A549 (cell line): ENCODE measurements around the gene GREM1. TPM values are rescaled to one million over a fixed set of nuclear protein-coding genes. Genes with fewer than 3 reads are reported as not detected.
A peak's percentile ranks its signal among the peaks of the same experiment; 100 is the strongest.

Experiments
- ATAC-seq, 2 experiments: fragments of 200-7000 bp in 1 of 2; fragments of >200 bp in 1 of 2; cut with Nextera tagmentation in 1 of 2; cut with Tn5 transposase in 1 of 2; 3 replicates each; pipeline versions ENCODE4 v1.8.0 to v1.9.1; 2018 to 2020; ENCODE audit warnings: mild to moderate bottlenecking in 1 of 2, moderate library complexity in 1 of 2
- CTCF ChIA-PET: fragments of 300-600 bp; sonication (Branson Sonifier 250); formaldehyde crosslinking; extraction: SDS; loops from one replicate; lab custom pipeline; 2021; ENCODE audit warnings: antibody characterized with exemption, inconsistent platforms; lab: Yijun Ruan, JAX
- POLR2A ChIA-PET: fragments of 350-600 bp; formaldehyde crosslinking; extraction: SDS; loops from one replicate; lab custom pipeline; 2021; ENCODE audit warnings: antibody characterized with exemption, inconsistent platforms; lab: Yijun Ruan, JAX
- DNase-seq, 2 experiments: peaks; one replicate each; pipeline versions ENCODE4 v3.0.0 to v3.0.0-alpha.2; 2011 to 2016; ENCODE audit warnings: low read depth in 1 of 2, low spot score in 1 of 2
- FAIRE-seq: peaks from 2 replicates; lab custom pipeline; 2011; peaks lifted over from hg19 to GRCh38; lab: Jason Lieb, UNC
- H3K27ac ChIP-seq, 2 experiments: fragments of >200 bp; sonication (Bioruptor Twin); formaldehyde crosslinking; 3 replicates each; pipeline ENCODE4 v1.5.1; 2016 to 2017
- H3K4me1 ChIP-seq: fragments of >200 bp; sonication (Bioruptor Twin); formaldehyde crosslinking; 3 replicates; pipeline ENCODE4 v1.6.1; 2016
- H3K4me2 ChIP-seq: fragments of >200 bp; sonication (Bioruptor Twin); formaldehyde crosslinking; 3 replicates; pipeline ENCODE4 v1.6.1; 2016
- H3K4me3 ChIP-seq: fragments of >200 bp; sonication (Bioruptor Twin); formaldehyde crosslinking; 3 replicates; pipeline ENCODE4 v1.5.1; 2016
- H3K9me3 ChIP-seq: fragments of >200 bp; sonication (Bioruptor Twin); formaldehyde crosslinking; 3 replicates; pipeline ENCODE4 v1.6.1; 2016
- CEBPB ChIP-seq, 2 experiments: fragments of >200 bp in 1 of 2; sonication (Bioruptor Twin) in 1 of 2; formaldehyde crosslinking in 1 of 2; IDR thresholded peaks; 2 replicates each; pipeline ENCODE4 v1.6.1; 2012 to 2016
- ESRRA ChIP-seq: fragments of 150-350 bp; IDR thresholded peaks from 2 replicates; pipeline ENCODE4 v1.6.1; 2014; ENCODE audit warnings: mild to moderate bottlenecking, low read length, borderline replicate concordance
- FOSB ChIP-seq: fragments of 250-450 bp; sonication (Bioruptor Pico); IDR thresholded peaks from 2 replicates; pipeline ENCODE4 v1.5.0; 2020; ENCODE audit warnings: mild to moderate bottlenecking, moderate library complexity
- GATA3 ChIP-seq: IDR thresholded peaks from 2 replicates; pipeline ENCODE4 v1.6.1; 2012; ENCODE audit warnings: borderline replicate concordance
- HEYL ChIP-seq: fragments of 250-450 bp; sonication (Bioruptor Pico); IDR thresholded peaks from 2 replicates; pipeline ENCODE4 v1.8.0; 2021; ENCODE audit warnings: mild to moderate bottlenecking, moderate library complexity
- HOXA7 ChIP-seq: fragments of 250-450 bp; sonication (Bioruptor Pico); IDR thresholded peaks from 2 replicates; pipeline ENCODE4 v1.5.0; 2020; ENCODE audit warnings: mild to moderate bottlenecking, moderate library complexity
- JUN ChIP-seq, 2 experiments: fragments of >200 bp; sonication (Bioruptor Twin); formaldehyde crosslinking; IDR thresholded peaks; 2 replicates in 1 of 2; 3 replicates in 1 of 2; pipeline ENCODE4 v1.6.1; 2016 to 2017
- PHF8 ChIP-seq: fragments of 200-600 bp; sonication (generic); IDR thresholded peaks from 2 replicates; pipeline ENCODE4 v1.6.1; 2016; ENCODE audit warnings: low read depth, mild to moderate bottlenecking, antibody characterized with exemption, moderate library complexity, borderline replicate concordance
- POLR2AphosphoS2 ChIP-seq: conservative IDR thresholded peaks from 2 replicates; pipeline ENCODE4 v1.6.1; 2012; ENCODE audit warnings: low read length, improper control_type of control experiment, inconsistent platforms
- SMC3 ChIP-seq: fragments of >200 bp; sonication (Bioruptor Twin); formaldehyde crosslinking; IDR thresholded peaks from 3 replicates; pipeline ENCODE4 v1.6.1; 2018; ENCODE audit warnings: inconsistent platforms
- TFCP2L1 ChIP-seq: fragments of 250-450 bp; sonication (Bioruptor Pico); IDR thresholded peaks from 2 replicates; pipeline ENCODE4 v1.5.0; 2021; ENCODE audit warnings: mild to moderate bottlenecking
- WGBS: methylation state at CpG from one replicate; pipeline ENCODE4 v1.1.6; 2017; ENCODE audit errors: missing lambda C conversion rate; 5-methylcytosine and 5-hydroxymethylcytosine counted together
- polyA plus RNA-seq, 4 experiments: library from polyadenylated mRNA; depleted of rRNA in 3 of 4; stranded (reverse); fragments of >200 nt; fragmentation: RNase III in 1 of 4; extraction: RNeasy Plus Mini Kit Qiagen cat#74134 plus additional on column Dnase treatment in 1 of 4; gene quantifications; 2 replicates in 3 of 4; 3 replicates in 1 of 4; pipeline ENCODE4 v1.2.3, GENCODE V29; 2011 to 2017
- TF ChIP-seq, protein P1 (sequence below): IDR thresholded peaks from 2 replicates; pipeline ENCODE4 v1.6.1; 2012
- TF ChIP-seq, protein P2 (sequence below): IDR thresholded peaks from 2 replicates; pipeline ENCODE4 v1.6.1; 2012
- TF ChIP-seq, protein P3 (sequence below): fragments of >200 bp; sonication (Bioruptor Twin); formaldehyde crosslinking; IDR thresholded peaks from 3 replicates; pipeline ENCODE4 v1.5.1; 2016
- TF ChIP-seq, protein P4 (sequence below): fragments of >200 bp; sonication (Bioruptor Twin); formaldehyde crosslinking; IDR thresholded peaks from 2 replicates; pipeline ENCODE4 v1.6.1; 2016
- TF ChIP-seq, protein P5 (sequence below): fragments of >200 bp; sonication (Bioruptor Twin); formaldehyde crosslinking; IDR thresholded peaks from 3 replicates; pipeline ENCODE4 v1.6.1; 2016

Gene GREM1
- polyA plus RNA-seq, 2 of the 4 experiments (the other 2 are of a cell fraction) = 4.4 to 10.5 TPM

DNA sequence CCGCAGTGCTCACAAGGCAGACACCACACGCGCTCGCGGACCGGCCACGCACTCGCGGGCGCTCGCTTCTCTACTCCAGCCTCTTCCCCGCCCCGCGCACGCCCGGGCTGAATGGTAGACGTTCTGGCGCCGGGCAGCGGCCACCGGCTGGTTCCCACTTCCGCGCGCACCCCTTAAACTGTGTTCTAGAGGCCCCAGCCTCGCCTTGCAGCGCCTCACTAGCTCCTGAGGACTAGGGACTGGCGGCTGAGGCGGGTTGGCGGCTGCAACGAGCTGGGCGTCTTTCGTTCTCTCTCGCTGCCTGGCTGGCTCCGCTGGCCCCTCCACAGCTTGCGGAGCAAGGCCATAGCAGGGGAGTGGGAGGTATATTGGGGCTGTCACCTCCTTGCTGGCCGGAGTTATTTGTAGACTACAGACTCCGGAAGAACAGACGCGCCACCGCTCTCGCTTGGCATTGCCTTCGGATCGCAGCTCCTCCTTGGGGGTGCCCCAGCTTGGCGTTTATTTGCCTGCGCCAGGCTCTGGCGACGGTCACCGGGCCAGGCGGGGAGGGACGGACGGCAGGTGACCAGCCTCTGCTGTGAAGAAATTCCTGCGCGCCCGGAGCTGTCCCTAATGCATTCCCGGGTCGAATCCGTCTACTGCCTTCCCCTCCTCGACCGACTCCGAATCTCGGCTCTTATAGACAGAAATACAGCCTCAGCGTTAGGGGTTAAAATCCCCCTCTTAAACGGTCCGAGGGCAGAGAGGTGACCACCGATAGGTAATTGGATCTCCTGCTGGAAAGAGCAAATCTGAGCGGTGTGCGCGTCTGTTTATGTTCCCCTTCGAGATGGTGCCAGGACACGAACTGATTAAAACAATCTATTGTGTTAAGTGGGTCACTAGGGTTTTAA, 1.3 kb downstream of the GREM1 start:
- FAIRE-seq = no peak
- POLR2A ChIA-PET = no interaction called here

DNA sequence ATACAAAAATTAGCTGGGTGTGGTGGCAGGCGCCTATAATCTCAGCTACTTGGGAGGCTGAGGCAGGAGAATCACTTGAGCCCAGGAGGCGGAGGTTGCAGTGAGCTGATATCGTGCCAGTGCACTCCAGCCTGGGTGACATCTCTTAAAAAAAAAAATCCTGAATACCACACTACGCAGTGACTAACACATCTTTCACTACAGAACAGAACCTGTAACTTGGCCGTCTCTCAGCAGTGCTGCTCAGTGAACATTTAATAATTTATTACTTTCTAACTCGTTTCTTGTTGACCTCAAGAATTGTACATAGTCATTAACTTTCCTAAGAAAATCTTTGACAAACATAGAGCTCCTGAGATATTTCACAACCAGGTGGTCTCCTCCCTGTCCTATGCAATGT, 3.8 kb downstream of the GREM1 start:
- Histone ChIP-seq H3K9me3 (peaks cover 4% of the 10 kb centered on the region; the same call in 1 of the 3 replicates), H3K27ac (no peak overlapping the region), H3K4me1 (peaks cover 11% of the 10 kb centered on the region; the same call in 1 of the 3 replicates), H3K4me2 (no peak overlapping the region), H3K4me3 (no peak overlapping the region)
- DNase-seq (no peak), ATAC-seq (no peak), FAIRE-seq (no peak)
- no peak for TF ChIP-seq FOSB
- 79% methylated on average over 6 of the region's 6 CpGs for WGBS
- ChIA-PET CTCF (interaction anchor here (0.8 to 3.2 kb wide), 9 partner anchors 9 to 123 kb away, joined by 3 to 23 read pairs (median 4); no protein-coding TSS in a partner anchor), POLR2A (interaction anchor here (0.7 kb wide), 1 partner anchor 114 kb away, joined by 3 read pairs; no protein-coding TSS in a partner anchor)

More for the DNA sequence above, 1.3 kb downstream of the GREM1 start:
- H3K4me3 ChIP-seq = peak overlapping the region; percentile 41
- H3K4me1 ChIP-seq = peaks cover 11% of the 10 kb centered on the region; the same call in 1 of the 3 replicates
- peak overlapping the region; percentile 49 to 74; a peak in 5 of 6 replicates for H3K27ac ChIP-seq
- peaks cover 4% of the 10 kb centered on the region; the same call in 1 of the 3 replicates for H3K9me3 ChIP-seq
- TF ChIP-seq, protein P1, sequence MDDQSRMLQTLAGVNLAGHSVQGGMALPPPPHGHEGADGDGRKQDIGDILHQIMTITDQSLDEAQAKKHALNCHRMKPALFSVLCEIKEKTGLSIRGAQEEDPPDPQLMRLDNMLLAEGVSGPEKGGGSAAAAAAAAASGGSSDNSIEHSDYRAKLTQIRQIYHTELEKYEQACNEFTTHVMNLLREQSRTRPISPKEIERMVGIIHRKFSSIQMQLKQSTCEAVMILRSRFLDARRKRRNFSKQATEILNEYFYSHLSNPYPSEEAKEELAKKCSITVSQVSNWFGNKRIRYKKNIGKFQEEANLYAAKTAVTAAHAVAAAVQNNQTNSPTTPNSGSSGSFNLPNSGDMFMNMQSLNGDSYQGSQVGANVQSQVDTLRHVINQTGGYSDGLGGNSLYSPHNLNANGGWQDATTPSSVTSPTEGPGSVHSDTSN = no peak
- TF ChIP-seq JUN (IDR thresholded peaks at IDR 0.05) (0 out of 5 replicates have a peak, but pooled peaks of 1 of the 2 experiments have one; percentile 20), ESRRA (no peak)
- DNase-seq (peak; percentile 21 to 31), ATAC-seq (peak; percentile 40 to 71)
- CTCF ChIA-PET = interaction anchor here (0.6 to 1.2 kb wide), 3 partner anchors 21 to 221 kb away, joined by 3 read pairs; no protein-coding TSS in a partner anchor
- peak overlapping the region; percentile 90 for H3K4me2 ChIP-seq
- 12% methylated on average over 56 of the region's 70 CpGs for WGBS

DNA sequence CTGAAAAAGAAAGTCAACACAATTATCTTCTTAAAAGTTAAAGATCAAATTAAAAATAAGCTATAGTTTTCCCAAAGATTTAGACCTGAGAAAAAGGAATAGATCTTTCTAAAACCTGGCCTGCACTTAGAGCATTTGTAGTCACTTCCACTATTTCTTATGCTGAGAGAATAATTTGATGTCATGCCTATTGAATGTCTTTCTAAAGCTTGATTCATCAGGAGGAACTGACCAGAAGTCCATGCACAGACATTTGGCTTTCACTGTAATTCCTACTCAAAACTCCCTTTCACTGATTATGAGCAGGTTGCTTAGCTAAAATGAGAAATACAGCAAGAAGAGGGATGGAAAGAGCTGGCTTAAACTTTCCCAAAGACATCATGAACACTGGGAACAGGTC, 4.3 kb downstream of the GREM1 start:
- CTCF ChIA-PET = interaction anchor here (0.8 to 3.2 kb wide), 13 partner anchors 9 to 234 kb away, joined by 3 to 23 read pairs (median 3); no protein-coding TSS in a partner anchor
- no peak for ATAC-seq
- peak; percentile 74 for FAIRE-seq
- Histone ChIP-seq H3K4me3 (no peak overlapping the region), H3K4me1 (peaks cover 11% of the 10 kb centered on the region; the same call in 1 of the 3 replicates), H3K27ac (no peak overlapping the region), H3K9me3 (peaks cover 2% of the 10 kb centered on the region; the same call in 1 of the 3 replicates), H3K4me2 (no peak overlapping the region)
- no peak for DNase-seq
- TF ChIP-seq TFCP2L1 (CRISPR knock-in tag) (no peak), PHF8 (no peak), GATA3 (no peak), POLR2AphosphoS2 (no peak), HOXA7 (CRISPR knock-in tag) (no peak), CEBPB (IDR thresholded peaks at IDR 0.05) (no peak), HEYL (no peak), SMC3 (no peak)
- TF ChIP-seq, protein P2, sequence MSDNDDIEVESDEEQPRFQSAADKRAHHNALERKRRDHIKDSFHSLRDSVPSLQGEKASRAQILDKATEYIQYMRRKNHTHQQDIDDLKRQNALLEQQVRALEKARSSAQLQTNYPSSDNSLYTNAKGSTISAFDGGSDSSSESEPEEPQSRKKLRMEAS = no peak
- TF ChIP-seq, protein P3, sequence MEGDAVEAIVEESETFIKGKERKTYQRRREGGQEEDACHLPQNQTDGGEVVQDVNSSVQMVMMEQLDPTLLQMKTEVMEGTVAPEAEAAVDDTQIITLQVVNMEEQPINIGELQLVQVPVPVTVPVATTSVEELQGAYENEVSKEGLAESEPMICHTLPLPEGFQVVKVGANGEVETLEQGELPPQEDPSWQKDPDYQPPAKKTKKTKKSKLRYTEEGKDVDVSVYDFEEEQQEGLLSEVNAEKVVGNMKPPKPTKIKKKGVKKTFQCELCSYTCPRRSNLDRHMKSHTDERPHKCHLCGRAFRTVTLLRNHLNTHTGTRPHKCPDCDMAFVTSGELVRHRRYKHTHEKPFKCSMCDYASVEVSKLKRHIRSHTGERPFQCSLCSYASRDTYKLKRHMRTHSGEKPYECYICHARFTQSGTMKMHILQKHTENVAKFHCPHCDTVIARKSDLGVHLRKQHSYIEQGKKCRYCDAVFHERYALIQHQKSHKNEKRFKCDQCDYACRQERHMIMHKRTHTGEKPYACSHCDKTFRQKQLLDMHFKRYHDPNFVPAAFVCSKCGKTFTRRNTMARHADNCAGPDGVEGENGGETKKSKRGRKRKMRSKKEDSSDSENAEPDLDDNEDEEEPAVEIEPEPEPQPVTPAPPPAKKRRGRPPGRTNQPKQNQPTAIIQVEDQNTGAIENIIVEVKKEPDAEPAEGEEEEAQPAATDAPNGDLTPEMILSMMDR = no peak
- TF ChIP-seq, protein P4, sequence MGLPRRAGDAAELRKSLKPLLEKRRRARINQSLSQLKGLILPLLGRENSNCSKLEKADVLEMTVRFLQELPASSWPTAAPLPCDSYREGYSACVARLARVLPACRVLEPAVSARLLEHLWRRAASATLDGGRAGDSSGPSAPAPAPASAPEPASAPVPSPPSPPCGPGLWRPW = no peak
- TF ChIP-seq, protein P5, sequence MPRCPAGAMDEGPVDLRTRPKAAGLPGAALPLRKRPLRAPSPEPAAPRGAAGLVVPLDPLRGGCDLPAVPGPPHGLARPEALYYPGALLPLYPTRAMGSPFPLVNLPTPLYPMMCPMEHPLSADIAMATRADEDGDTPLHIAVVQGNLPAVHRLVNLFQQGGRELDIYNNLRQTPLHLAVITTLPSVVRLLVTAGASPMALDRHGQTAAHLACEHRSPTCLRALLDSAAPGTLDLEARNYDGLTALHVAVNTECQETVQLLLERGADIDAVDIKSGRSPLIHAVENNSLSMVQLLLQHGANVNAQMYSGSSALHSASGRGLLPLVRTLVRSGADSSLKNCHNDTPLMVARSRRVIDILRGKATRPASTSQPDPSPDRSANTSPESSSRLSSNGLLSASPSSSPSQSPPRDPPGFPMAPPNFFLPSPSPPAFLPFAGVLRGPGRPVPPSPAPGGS = no peak
- POLR2A ChIA-PET = interaction anchor here (0.7 kb wide), 1 partner anchor 114 kb away, joined by 3 read pairs; no protein-coding TSS in a partner anchor
